Measurements from ENCODE around the gene NCOA7.
"Not testable (repeated sequence)": the region's sequence is repeated elsewhere in the genome, so short reads cannot be mapped to it uniquely, and the experiment has no call there.

The NCOA7 gene

DNA sequence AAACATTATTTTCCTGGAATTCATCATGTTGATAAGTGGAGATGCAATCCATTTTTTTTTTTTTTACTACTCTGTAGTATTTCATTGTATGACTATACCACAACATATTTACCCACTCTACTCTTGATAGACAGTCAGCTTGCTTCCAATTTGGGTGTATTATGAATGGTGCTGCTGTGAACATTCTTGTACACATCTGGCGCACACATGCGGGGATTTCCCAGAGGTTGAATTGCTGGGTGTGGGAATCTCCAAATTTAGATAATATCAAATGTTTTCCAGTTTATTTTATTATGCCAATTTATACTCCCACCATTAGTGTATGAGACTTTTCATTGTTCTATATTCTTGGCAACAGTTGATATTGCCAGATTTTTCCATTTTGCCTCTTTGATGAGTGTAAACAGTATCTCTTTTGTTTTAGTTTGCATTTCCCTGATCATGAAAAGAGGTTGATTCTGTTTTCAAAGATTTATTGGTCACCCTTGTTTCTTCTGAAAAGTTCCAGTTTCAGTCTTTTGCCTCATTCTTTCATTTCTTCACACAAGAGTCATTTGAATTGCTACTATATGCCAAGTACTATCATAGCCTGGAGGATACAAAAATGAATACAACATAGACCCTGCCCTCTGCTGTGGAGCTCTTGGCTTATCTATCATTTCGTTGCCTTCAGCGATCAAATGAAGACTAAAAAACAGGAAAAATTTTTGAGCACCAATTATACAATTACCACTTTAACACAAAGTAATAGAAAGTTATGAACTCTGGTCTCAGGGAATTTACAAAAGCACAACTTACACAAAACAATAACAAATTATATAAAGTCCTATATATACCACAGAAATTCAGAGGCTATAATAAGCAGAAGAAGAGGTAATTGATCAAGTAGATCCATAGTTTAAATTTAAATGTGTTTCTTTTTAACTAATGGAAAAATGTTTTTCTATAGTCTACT lies 17.1 kb upstream of the NCOA7 start:
- Mint-ChIP-seq H3K9me3 (no peaks in the 10 kb centered on the region), H3K4me1 (peaks cover 10% of the 10 kb centered on the region), H3K4me3 (no peak overlapping the region), H3K36me3 (no peaks in the 10 kb centered on the region), H3K27ac (no peak overlapping the region)
- ATAC-seq, result peak; percentile 63
- no peak for DNase-seq (ENCODE audit: low spot score in 2 of 2)

DNA sequence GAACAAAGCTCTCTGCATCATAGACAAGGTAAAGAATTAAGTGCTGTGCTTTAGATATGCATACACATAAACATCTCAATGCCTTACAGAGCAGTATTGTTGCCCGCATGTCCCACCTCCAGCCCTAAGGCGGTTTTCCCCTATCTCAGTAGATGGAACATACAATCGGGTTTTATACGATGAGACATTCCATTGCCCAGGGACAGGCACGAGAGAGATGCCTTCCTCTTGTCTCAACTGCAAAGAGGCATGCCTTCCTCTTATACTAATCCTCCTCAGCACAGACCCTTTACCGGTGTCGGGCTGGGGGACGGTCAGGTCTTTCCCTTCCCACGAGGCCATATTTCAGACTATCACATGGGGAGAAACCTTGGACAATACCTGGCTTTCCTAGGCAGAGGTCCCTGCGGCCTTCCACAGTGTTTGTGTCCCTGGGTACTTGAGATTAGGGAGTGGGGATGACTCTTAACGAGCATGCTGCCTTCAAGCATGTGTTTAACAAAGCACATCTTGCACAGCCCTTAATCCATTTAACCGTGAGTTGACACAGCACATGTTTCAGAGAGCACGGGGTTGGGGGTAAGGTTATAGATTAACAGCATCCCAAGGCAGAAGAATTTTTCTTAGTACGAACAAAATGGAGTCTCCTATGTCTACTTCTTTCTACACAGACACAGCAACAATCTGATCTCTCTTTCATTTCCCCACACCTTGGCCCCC lies 14.5 kb upstream of the NCOA7 start:
- not testable (repeated sequence) for DNase-seq (ENCODE audit: low spot score in 2 of 2); H3K4me1 Mint-ChIP-seq; H3K4me3 Mint-ChIP-seq; ATAC-seq; H3K27ac Mint-ChIP-seq; H3K9me3 Mint-ChIP-seq; H3K36me3 Mint-ChIP-seq

DNA sequence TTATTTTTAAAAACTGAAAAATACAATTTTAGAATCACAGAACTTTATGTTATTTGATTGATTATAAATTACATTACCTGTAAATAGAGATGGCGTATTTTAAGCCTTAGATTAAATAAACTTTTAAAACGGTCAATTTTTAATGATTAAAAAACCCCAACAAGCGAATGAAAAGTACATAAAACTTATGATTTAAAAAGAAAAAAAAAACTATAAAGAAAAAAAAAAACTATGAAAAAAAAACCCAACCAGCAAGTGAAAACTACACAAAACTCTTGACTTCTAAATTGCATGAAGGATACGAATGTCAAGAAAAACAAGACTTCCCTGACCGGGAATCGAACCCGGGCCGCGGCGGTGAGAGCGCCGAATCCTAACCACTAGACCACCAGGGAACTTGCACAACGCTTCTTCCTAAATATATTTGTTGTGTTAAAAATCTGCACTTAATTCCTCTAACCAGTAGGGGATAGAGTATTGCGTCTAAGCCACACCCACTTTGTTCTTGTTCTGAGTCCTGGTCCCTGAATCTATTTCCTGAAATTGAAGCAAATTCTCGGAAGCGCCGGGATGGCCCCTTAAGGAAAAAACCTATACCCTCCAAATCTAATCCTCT lies 10.7 kb upstream of the NCOA7 start:
- ATAC-seq, result peak; percentile 88
- peaks cover 12% of the 10 kb centered on the region for H3K4me1 Mint-ChIP-seq
- no peaks in the 10 kb centered on the region for H3K9me3 Mint-ChIP-seq

DNA sequence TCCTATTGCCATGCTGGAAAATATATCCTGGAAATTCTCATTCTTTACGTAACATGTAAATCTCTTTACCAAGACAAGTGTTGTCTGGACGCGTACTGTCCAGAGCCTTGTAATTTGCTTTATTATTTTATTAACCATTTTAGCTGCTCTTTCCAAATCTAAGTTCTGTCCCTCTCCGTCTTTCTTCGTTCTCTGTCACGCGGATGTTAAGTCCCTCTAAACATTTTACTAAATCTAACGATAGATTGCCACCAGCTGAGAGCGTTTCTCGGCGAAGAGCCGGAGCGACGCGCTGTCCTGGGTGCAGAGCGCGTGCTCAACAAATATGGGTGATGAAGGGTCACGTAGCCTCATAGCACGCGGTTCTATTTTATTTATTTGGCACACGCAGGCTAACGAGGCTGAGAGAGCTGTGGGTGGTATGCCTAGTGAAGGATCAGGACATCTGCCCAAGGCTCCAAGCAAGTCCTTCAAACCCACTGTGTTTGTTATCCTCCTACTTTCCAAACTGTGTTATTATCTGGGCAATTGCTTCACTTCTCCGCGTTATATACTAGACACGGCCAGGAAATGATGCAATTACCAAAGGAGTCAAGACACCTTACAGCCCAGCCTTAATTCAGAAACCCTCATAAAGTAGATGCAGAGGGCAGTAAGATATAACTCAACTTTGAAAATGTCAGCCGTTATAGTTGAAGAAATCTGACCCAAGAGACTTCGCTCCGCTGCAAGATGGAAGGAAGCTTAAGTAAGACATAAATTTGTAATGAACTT lies 10.0 kb upstream of the NCOA7 start:
- H3K36me3 Mint-ChIP-seq, result peaks cover 4% of the 10 kb centered on the region
- DNase-seq (ENCODE audit: low spot score in 2 of 2) (peak; percentile 31 to 80), ATAC-seq (peak; percentile 87)
- H3K27ac Mint-ChIP-seq, result no peak overlapping the region
- no peaks in the 10 kb centered on the region for H3K9me3 Mint-ChIP-seq
- no peak overlapping the region for H3K4me3 Mint-ChIP-seq
- H3K4me1 Mint-ChIP-seq, result peaks cover 12% of the 10 kb centered on the region

More for the DNA sequence above, 10.7 kb upstream of the NCOA7 start:
- no peak overlapping the region for H3K27ac Mint-ChIP-seq
- H3K4me3 Mint-ChIP-seq, result no peak overlapping the region
- H3K36me3 Mint-ChIP-seq, result no peaks in the 10 kb centered on the region
- DNase-seq (ENCODE audit: low spot score in 2 of 2), result peak; percentile 77 to 93

DNA sequence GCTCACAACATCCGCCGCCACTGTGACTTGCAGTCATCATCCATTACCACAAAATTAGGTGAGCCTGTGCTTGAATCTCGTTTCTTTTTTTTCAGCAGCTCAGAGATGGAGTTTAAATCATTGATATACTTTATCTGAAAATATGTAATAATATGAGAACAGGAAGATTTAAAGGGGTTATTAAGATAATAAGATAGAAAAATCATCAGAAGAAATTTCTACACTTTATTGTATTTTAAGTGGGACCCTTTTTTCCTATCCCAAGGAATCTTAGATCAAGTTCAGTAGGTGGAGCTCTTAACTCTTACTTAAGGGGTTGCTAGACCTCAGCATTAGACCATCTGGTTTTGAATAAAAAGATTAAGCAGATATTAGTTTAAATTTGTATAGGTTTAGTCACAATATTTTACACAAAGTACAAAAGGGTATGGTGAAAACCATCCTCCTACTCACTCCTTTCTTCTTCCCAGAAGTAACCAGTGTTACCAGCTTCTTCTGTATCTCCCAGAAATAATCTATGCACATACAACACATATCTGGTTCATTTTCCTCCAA lies 9.4 kb upstream of the NCOA7 start:
- DNase-seq (ENCODE audit: low spot score in 2 of 2), result no peak
- peaks cover 12% of the 10 kb centered on the region for H3K4me1 Mint-ChIP-seq
- H3K36me3 Mint-ChIP-seq, result peaks cover 11% of the 10 kb centered on the region
- H3K9me3 Mint-ChIP-seq, result no peaks in the 10 kb centered on the region
- H3K27ac Mint-ChIP-seq, result no peak overlapping the region
- peak; percentile 75 for ATAC-seq
- no peak overlapping the region for H3K4me3 Mint-ChIP-seq

DNA sequence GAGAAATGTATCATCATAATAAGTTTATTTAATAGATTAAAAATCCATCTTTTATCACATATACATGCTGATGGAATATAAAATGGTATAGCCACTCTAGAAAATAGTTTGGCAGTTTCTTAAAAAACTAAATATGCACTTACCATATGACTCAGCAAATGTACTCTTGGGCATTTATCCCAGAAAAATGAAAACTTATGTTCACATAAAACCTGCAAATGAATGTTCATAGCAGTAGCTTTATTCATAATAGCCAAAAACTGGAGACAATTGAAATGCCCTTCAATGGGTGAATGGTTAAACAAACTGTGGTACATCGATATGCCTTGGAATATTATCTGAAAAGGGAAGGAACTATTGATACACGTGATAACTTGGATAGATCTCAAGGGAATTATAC lies 6.4 kb upstream of the NCOA7 start:
- H3K4me1 Mint-ChIP-seq, result peaks cover 12% of the 10 kb centered on the region
- no peaks in the 10 kb centered on the region for H3K9me3 Mint-ChIP-seq
- no peak overlapping the region for H3K27ac Mint-ChIP-seq
- DNase-seq (ENCODE audit: low spot score in 2 of 2) (no peak), ATAC-seq (no peak)
- peaks cover 25% of the 10 kb centered on the region for H3K36me3 Mint-ChIP-seq
- H3K4me3 Mint-ChIP-seq, result no peak overlapping the region

DNA sequence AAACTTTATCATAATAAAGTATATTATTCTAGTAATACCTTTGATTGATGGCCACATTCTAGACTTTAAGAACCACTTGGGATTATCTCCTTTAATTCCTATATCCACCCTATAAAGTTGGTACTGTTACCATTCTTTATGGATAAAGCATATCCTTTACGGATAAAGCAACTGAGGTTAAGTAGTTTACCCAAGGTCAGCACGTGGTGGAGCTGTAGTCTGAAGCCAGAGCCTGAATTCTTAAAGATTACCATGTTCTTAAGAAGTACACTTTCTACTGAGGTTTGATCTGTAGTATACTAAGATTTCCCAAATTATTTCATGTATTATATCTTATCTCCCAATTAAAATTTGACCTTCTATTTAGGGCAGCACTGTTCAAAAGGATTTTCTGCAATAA lies 3.0 kb upstream of the NCOA7 start:
- ATAC-seq (no peak), DNase-seq (ENCODE audit: low spot score in 2 of 2) (no peak)
- peaks cover 38% of the 10 kb centered on the region for H3K36me3 Mint-ChIP-seq
- H3K27ac Mint-ChIP-seq, result peak overlapping the region; percentile 45
- no peaks in the 10 kb centered on the region for H3K9me3 Mint-ChIP-seq
- no peak overlapping the region for H3K4me3 Mint-ChIP-seq
- peaks cover 29% of the 10 kb centered on the region for H3K4me1 Mint-ChIP-seq

DNA sequence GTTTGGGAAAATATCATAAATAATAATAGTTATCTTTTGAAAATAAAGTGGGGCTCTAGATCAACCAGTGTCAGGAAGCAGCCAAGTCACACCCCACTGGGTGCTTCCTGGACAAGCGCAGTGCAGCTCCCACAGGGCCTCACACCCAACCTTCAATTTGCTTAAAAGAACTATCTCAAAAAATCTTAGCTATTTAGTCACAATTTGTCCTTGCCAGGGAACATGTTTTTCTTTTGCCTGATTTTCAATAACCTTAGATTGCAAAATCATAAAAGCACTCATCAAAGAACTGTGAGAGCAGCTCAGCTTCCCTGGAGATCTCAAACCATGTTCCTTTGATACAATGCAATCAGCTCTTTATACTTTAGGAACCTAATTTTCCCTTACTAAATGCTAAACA lies 1.6 kb upstream of the NCOA7 start:
- DNase-seq (ENCODE audit: low spot score in 2 of 2), result no peak
- H3K27ac Mint-ChIP-seq, result peak overlapping the region; percentile 96
- H3K9me3 Mint-ChIP-seq, result no peaks in the 10 kb centered on the region
- peak overlapping the region; percentile 88 for H3K4me3 Mint-ChIP-seq
- ATAC-seq, result no peak
- H3K36me3 Mint-ChIP-seq, result peaks cover 44% of the 10 kb centered on the region
- peaks cover 41% of the 10 kb centered on the region for H3K4me1 Mint-ChIP-seq

DNA sequence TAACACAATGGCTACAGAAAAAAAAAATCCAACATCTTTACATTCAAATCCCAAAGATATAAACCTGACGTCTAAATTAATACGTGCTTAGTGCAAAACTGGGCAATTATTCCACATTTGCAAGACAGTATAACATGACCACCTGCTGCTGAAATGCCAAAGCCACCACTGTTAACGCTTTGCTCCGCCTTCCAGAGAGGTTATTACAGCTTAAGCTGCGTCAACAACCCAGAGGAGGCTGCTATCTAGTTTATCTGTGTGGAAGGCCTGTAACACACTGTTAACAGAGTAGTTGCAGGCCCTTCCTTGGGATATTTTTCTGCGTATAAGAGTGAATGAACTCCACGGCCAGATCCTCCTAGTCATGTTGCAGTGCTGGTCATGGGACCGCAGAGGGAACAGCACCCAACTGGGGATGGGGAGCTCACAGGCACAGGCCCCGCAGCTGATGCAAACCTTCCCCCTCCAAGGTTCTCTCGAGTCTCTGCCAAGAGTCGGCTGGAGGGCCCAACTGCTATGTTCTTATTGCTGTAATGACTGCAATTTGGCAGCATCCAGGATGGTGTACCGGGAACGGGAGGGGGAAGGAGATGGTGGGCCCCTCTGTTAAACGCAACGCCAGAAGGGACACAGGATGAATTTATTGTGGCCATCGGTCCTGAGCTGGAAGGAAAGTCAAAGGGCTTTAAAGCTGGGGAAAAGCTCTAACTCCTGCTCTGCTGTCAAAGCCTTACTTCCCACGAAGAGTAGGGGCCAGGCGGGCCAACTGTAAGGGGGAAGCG lies 993 bp upstream of the NCOA7 start:
- DNase-seq (ENCODE audit: low spot score in 2 of 2), result peak; percentile 17 to 82
- H3K36me3 Mint-ChIP-seq, result peaks cover 44% of the 10 kb centered on the region
- H3K9me3 Mint-ChIP-seq, result no peaks in the 10 kb centered on the region
- peaks cover 45% of the 10 kb centered on the region for H3K4me1 Mint-ChIP-seq
- peak; percentile 44 for ATAC-seq
- peak overlapping the region; percentile 88 for H3K4me3 Mint-ChIP-seq
- H3K27ac Mint-ChIP-seq, result peak overlapping the region; percentile 96

DNA sequence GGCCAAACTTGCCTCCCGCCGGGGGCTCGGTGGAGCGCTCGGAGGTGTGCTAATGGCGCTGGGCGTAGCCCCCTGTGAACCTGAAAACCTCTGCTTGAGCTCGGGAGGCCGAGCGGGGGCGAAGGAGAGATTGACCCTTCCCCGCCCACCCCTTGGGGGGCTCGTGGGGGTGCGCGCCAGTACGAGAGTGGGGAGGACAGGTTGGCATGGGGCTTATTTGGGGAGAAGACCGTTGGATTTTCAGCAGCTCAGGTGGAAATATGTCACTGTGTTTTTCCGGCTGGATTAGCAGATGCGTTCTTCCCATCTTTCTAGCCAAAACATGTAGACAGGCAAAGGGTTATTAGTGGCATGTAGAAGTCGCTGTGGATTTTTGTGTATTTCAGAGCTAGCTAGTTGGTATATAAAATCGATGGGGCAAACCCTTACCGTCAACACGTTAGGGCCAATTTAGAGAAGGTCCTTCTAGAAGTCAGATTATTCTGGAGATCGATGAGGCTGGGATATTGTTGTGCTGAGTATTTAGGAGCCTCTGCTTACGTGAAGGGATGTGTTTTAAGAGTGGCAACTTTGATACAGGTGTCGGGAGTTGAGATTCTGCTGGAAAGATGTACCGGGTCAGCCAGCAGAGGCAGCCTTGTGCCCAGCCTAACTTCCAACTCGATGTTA lies 525 bp downstream of the NCOA7 start:
- Mint-ChIP-seq H3K4me3 (peak overlapping the region; percentile 88), H3K9me3 (no peaks in the 10 kb centered on the region), H3K36me3 (peaks cover 34% of the 10 kb centered on the region), H3K27ac (peak overlapping the region; percentile 75), H3K4me1 (peaks cover 53% of the 10 kb centered on the region)
- ATAC-seq (peak; percentile 42), DNase-seq (ENCODE audit: low spot score in 2 of 2) (peak in 1 of 2 donors; percentile 68)

DNA sequence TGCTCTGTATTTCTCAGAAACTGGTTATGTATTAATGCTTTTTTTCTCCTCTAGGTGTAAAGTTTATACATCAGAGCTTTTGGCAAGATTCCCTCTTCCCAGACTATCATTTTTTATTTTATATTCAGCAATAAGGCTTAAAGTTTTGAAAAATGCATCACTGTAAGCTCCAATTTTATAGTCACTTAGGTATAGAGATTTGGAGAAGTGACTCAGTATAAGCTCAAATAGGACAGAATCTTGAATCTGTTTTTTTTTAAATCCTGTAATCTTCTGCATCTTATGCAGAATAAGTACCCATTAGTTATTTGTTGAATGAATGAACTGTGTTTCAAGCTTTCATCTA lies 1.0 kb downstream of the NCOA7 start:
- no peak for DNase-seq (ENCODE audit: low spot score in 2 of 2)
- Mint-ChIP-seq H3K4me1 (peaks cover 53% of the 10 kb centered on the region), H3K4me3 (peak overlapping the region; percentile 88), H3K27ac (peak overlapping the region; percentile 75), H3K9me3 (no peaks in the 10 kb centered on the region), H3K36me3 (peaks cover 29% of the 10 kb centered on the region)
- no peak for ATAC-seq

DNA sequence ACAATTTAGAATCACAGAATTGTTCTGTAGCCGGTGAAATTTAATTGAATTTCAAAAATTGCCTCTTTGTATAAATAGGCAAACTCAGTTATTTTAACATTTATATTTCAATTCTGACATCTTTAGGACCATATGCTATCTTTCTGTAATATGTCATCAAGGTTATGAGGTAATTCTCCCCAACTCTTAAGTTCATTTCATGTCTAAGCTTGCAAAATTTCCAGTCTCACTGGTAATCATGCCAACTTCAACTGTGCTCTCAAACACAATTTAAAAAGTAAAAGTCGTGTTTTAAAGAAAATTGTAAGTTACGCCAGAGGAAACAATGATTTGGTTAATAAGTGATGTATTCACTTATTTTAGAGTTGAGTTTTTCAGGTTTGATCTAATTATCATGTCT lies 1.4 kb downstream of the NCOA7 start:
- DNase-seq (ENCODE audit: low spot score in 2 of 2) (no peak), ATAC-seq (no peak)
- H3K36me3 Mint-ChIP-seq, result peaks cover 25% of the 10 kb centered on the region
- H3K27ac Mint-ChIP-seq, result peak overlapping the region; percentile 75
- H3K4me3 Mint-ChIP-seq, result peak overlapping the region; percentile 88
- no peaks in the 10 kb centered on the region for H3K9me3 Mint-ChIP-seq
- peaks cover 53% of the 10 kb centered on the region for H3K4me1 Mint-ChIP-seq

DNA sequence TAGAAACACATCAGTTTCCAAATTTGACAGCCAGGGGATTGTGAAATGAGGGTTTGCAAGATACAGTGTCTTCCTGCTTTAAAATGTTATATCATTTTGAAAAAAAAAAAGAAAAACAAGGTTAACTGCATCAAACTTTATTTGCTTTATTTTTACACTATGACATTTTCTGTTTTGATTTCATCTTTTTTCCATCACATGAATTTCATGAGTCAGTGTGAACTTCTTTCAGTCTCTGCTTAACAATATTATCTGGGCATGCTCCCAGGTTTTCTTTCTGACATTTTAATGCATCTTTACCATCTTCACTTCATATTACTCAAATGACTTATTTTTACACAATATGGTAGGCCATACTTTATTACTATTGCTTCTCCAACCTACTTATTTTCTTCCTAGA lies 1.9 kb downstream of the NCOA7 start:
- peaks cover 26% of the 10 kb centered on the region for H3K36me3 Mint-ChIP-seq
- H3K4me3 Mint-ChIP-seq, result peak overlapping the region; percentile 88
- DNase-seq (ENCODE audit: low spot score in 2 of 2), result no peak
- no peaks in the 10 kb centered on the region for H3K9me3 Mint-ChIP-seq
- ATAC-seq, result no peak
- peak overlapping the region; percentile 46 for H3K27ac Mint-ChIP-seq
- peaks cover 53% of the 10 kb centered on the region for H3K4me1 Mint-ChIP-seq

DNA sequence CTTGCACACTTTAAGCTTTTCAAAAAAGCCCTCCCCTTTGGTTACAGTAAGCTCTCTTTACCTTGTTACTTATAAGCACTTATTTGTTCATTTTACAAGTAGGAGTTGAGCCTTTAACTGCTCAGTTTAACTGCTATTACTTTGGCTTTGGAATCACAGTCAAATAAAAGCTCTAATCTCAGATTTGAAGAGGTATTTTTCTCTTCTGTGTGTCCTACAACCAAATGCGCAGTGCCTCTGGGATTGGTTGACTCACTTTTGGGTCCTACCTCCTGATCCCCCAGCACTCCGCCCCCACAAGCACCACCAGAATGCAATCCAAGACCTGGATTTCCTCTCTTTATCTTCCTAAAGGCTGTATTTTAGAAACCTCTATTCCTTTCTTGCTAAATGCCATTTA lies 2.5 kb downstream of the NCOA7 start:
- Mint-ChIP-seq H3K4me1 (peaks cover 53% of the 10 kb centered on the region), H3K36me3 (peaks cover 27% of the 10 kb centered on the region), H3K4me3 (peak overlapping the region; percentile 88), H3K9me3 (no peaks in the 10 kb centered on the region), H3K27ac (peak overlapping the region; percentile 46)
- no peak for DNase-seq (ENCODE audit: low spot score in 2 of 2)
- ATAC-seq, result no peak
